Lower lobe of right lung (tissue), 2 donors: ENCODE data around the gene TBX18. TPM values are rescaled to one million over a fixed set of nuclear protein-coding genes. Genes with fewer than 3 reads are reported as not detected.

Source experiments
- ATAC-seq, 2 donors: fragments of 200-7000 bp; cut with Tn5 transposase; one replicate each; pipeline ENCODE4 v1.9.1; 2020 to 2022; ENCODE audit warnings: mild to moderate bottlenecking in 2 of 2, moderate library complexity in 2 of 2
- DNase-seq: peaks from one replicate; pipeline ENCODE4 v3.0.0-alpha.2; 2020
- H3K27ac ChIP-seq: fragments of 200-600 bp; one replicate; pipeline ENCODE4 v1.8.0; 2022
- H3K27me3 ChIP-seq: fragments of 200-600 bp; one replicate; pipeline ENCODE4 v1.8.0; 2022; ENCODE audit warnings: low read depth
- H3K36me3 ChIP-seq: fragments of 200-600 bp; one replicate; pipeline ENCODE4 v1.8.0; 2022; ENCODE audit warnings: mild to moderate bottlenecking
- H3K4me1 ChIP-seq: fragments of 200-600 bp; one replicate; pipeline ENCODE4 v1.8.0; 2022
- H3K4me3 ChIP-seq: fragments of 200-600 bp; one replicate; pipeline ENCODE4 v1.8.0; 2022; ENCODE audit warnings: mild to moderate bottlenecking
- H3K9me3 ChIP-seq: fragments of 200-600 bp; one replicate; pipeline ENCODE4 v1.8.0; 2022
- intact Hi-C: fragments of 100-400 bp; cut with DNase I; formaldehyde crosslinking; loops from one replicate; pipeline ENCODE4 v1.11.0; 2022
- total RNA-seq: library from RNA; stranded (reverse); fragmentation: NEBNext Ultra II Directional; extraction: Animal tissue kit (Norgen Biotek cat#: 25700); gene quantifications from one replicate; pipeline ENCODE4 v1.2.1, GENCODE V29; 2021
- TF ChIP-seq, protein P1 (sequence below): fragments of 200-600 bp; IDR thresholded peaks from one replicate; pipeline ENCODE4 v1.8.0; 2022; ENCODE audit warnings: antibody characterized with exemption, mild to moderate bottlenecking
- donor health status: DM: no; HTN: yes; CAD: no; lungs with severe emphysema.

The TBX18 gene
- total RNA-seq, 1 donor from 2014 or later, result 1.5 TPM

DNA sequence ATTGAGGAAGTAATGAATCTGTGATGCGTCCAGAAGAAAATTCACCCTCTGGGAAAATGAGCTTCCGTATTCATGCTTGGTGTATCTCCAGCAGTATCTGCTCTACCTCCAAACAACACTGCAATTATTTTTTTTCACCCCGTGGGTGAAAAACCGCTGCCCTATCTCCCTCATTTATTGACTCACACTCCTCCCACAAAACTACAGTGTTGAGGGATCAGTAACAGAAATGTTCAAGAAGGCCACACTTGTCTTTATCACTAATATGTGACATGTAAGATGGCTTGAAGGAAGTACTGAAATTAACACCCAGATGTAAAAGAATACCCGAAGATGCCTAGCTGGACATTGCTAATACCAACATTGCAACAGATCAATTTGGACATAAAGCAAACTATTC is 4.9 kb upstream of the TBX18 start:
- intact Hi-C loops, result no loop called here
- no peak overlapping the region for H3K4me3 ChIP-seq

DNA sequence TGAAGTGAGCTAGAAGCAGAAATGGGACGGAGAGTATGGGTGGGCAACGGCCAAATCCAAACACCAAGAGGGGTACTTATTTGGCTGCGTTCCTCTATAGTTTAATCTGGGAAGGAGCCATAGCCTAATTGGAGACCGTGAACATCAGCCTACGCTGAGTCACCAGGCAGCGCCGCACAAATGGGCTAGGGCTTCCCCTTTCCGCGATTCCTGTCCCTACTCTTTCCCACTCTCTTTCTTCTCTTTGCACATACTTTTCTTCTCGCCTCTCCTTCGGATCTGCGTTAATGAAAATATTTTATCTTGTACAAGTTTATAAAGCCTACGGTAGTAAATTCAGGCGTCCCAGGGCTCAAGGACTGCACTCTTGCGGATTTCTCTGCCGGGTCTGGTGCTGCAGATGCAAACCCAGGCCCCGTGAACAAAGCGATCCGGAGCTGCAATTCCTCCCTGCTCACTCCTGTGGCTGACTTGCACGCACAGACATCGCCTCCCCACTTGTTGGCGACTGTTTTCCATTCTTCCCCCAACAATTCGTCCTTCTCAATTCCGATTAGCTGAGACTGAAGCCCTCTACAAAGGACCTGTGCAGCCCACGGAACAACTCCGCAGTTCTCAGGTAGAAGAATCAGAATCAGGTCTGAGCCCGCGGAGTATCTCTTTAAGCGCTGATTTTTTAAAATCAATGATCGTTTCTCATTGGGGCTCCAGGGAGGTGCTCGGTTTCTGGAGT is 4.2 kb upstream of the TBX18 start:
- Histone ChIP-seq H3K36me3 (no peaks in the 10 kb centered on the region), H3K4me3 (no peak overlapping the region), H3K27me3 (peaks cover 100% of the 10 kb centered on the region), H3K4me1 (peaks cover 21% of the 10 kb centered on the region), H3K9me3 (no peaks in the 10 kb centered on the region), H3K27ac (no peak overlapping the region)
- intact Hi-C loops, result no loop called here
- TF ChIP-seq, protein P1, sequence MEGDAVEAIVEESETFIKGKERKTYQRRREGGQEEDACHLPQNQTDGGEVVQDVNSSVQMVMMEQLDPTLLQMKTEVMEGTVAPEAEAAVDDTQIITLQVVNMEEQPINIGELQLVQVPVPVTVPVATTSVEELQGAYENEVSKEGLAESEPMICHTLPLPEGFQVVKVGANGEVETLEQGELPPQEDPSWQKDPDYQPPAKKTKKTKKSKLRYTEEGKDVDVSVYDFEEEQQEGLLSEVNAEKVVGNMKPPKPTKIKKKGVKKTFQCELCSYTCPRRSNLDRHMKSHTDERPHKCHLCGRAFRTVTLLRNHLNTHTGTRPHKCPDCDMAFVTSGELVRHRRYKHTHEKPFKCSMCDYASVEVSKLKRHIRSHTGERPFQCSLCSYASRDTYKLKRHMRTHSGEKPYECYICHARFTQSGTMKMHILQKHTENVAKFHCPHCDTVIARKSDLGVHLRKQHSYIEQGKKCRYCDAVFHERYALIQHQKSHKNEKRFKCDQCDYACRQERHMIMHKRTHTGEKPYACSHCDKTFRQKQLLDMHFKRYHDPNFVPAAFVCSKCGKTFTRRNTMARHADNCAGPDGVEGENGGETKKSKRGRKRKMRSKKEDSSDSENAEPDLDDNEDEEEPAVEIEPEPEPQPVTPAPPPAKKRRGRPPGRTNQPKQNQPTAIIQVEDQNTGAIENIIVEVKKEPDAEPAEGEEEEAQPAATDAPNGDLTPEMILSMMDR, result no peak
- no peak for DNase-seq
- ATAC-seq, result no peak

More for the DNA sequence above, 4.9 kb upstream of the TBX18 start:
- TF ChIP-seq, protein P1, result no peak
- Histone ChIP-seq H3K4me1 (peaks cover 21% of the 10 kb centered on the region), H3K9me3 (no peaks in the 10 kb centered on the region), H3K36me3 (no peaks in the 10 kb centered on the region), H3K27me3 (peaks cover 100% of the 10 kb centered on the region), H3K27ac (no peak overlapping the region)
- ATAC-seq, result no peak
- DNase-seq, result no peak

DNA sequence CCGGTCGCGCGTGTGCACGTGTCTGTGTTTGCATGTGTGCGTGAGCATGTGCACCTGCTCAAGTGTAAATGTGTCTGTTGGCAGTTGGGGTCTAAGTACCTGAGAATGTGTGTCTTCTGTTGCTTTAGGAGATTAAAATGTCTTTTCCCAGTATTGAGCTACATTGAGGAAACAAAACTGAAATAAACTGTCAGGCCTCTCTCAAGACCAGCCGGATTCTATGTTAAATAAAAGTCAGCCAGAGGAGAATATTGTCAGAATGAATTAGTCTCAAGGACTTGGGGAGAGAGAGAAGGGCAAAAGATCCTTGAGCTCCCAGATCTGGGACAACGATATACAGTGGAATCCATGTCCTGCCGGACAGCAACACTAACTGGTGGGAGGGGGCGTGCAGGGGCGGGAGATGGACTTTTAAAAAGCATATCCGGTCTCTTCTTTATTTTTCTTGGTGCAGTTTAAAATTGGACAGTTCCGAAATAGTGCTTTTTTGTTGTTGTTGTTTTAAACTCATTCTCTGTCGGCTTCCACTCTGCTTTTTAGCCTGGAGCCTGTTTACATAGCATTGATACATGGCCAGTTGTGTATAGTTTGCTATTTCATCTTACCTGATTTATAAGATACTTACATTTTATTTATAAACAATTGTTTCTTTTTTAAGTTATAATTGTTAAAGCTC is 3.3 kb upstream of the TBX18 start:
- DNase-seq (no peak), ATAC-seq (no peak)
- intact Hi-C loops, result no loop called here
- Histone ChIP-seq H3K4me1 (peaks cover 18% of the 10 kb centered on the region), H3K27ac (no peak overlapping the region), H3K36me3 (no peaks in the 10 kb centered on the region), H3K9me3 (no peaks in the 10 kb centered on the region), H3K27me3 (peaks cover 100% of the 10 kb centered on the region), H3K4me3 (no peak overlapping the region)
- TF ChIP-seq, protein P1, result no peak

DNA sequence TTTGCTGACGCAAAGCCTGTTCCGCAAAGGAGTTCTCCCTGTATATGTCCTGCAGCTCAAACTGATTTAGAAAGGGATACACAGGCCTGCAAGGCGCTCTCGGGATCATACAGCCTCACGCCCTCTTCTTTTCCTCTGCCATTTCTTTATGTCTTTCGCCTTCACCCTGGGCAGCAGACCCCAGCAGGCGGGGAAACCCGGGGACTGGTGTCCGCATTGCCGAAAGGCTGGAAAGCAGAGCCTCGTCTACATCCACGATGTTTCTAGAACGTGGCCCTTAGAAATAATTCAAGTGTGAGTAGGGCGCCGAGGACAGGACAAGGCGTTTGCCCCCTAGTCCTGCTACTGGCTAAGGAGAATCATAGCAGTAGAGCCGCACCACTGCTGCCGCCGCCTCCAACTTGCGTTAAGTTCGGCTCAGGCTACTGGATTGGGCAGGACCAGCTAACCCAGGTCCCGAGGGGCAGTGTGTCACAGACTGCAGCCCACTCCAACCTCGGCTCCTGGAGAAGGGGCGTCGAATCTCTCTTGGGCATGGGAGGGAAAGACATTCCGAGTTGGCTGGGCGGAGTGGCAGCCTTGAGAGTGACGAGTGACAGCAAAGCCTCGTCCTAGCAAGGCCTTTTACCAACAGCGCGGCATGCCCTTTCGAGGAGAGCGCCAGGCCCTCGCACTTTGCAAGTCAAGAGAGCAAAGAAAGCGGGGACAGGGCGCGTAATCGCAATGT is 2.6 kb upstream of the TBX18 start:
- Histone ChIP-seq H3K9me3 (no peaks in the 10 kb centered on the region), H3K36me3 (no peaks in the 10 kb centered on the region), H3K4me1 (peaks cover 18% of the 10 kb centered on the region), H3K27ac (no peak overlapping the region), H3K4me3 (no peak overlapping the region), H3K27me3 (peaks cover 100% of the 10 kb centered on the region)
- intact Hi-C loops, result no loop called here
- no peak for DNase-seq
- TF ChIP-seq, protein P1, result no peak
- no peak for ATAC-seq

DNA sequence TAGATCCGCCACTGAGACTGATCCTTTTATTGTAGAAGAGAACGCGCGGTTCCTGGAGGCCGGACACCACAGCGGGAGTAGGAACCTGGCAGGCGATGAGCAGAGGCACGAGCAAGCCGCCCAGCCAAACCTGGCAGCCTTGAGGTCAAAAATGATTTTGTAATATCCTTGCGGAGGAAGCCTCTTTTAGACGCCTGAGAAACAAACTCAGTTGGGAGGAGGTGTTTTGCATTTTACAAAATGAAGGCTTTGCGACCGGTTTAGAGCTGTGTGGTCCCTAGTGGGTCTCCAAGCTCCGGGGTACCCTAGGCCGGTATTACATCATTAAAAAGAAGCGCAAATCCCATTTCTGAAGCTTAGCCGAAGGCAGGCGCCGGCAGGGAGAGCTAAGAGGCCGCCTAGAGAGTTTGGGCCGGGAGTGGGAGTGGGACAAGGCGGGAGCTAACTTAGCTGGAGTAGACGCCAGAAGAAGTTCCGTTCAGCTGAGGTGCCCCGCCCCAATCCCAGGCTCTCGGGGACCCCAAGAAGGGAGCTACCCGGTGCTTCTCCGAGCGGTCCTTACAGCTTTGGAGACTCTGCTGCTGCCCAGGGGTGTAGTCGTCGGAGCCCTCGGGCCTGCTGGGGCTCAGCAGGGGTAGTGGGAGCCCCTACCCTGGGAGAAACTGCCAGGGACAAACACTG is 1.9 kb upstream of the TBX18 start:
- intact Hi-C loops, result no loop called here
- TF ChIP-seq, protein P1, result no peak
- peaks cover 99% of the 10 kb centered on the region for H3K27me3 ChIP-seq
- no peak overlapping the region for H3K27ac ChIP-seq
- H3K9me3 ChIP-seq, result no peaks in the 10 kb centered on the region
- no peak overlapping the region for H3K4me3 ChIP-seq
- no peak for DNase-seq
- ATAC-seq, result no peak
- H3K4me1 ChIP-seq, result peaks cover 18% of the 10 kb centered on the region
- no peaks in the 10 kb centered on the region for H3K36me3 ChIP-seq
